ENCODE results near the gene IGFBP5.

IGFBP5 gene

GRCh38 chr2:216717491-216717901, 22.1 kb upstream of the IGFBP5 start:
- H3K27me3 ChIP-seq (ENCODE audit: low read length): no peaks in the 10 kb centered on the region

GRCh38 chr2:216716109-216716508, 20.8 kb upstream of the IGFBP5 start:
- Histone ChIP-seq H4K20me1 (ENCODE audit: low read depth, low read length) (no peaks in the 10 kb centered on the region), H3K4me3 (ENCODE audit: insufficient read depth, low read length, poor library complexity, severe bottlenecking) (no peak overlapping the region), H3K27me3 (ENCODE audit: low read length) (no peaks in the 10 kb centered on the region), H3K9ac (ENCODE audit: low read length) (no peak overlapping the region), H3K9me3 (ENCODE audit: insufficient read depth, low read length) (no peaks in the 10 kb centered on the region), H3K27ac (ENCODE audit: low read depth, low read length) (no peak overlapping the region), H3F3A (ENCODE audit: insufficient read depth) (no peaks in the 10 kb centered on the region), H3K79me2 (ENCODE audit: insufficient read depth, low read length) (no peaks in the 10 kb centered on the region), H3K36me3 (ENCODE audit: low read length) (no peaks in the 10 kb centered on the region), H2AFZ (ENCODE audit: low read depth, low read length, severe bottlenecking) (no peak overlapping the region), H3K4me2 (ENCODE audit: low read depth, low read length, poor library complexity, severe bottlenecking) (no peak overlapping the region), H3K9me2 (replicated peaks; ENCODE audit: insufficient read depth, low read length) (no peaks in the 10 kb centered on the region)
- TF ChIP-seq CTCF (IDR thresholded peaks at IDR 0.05; ENCODE audit: insufficient read depth, low read length, poor library complexity, severe bottlenecking): no peak
- TF ChIP-seq EZH2phosphoT487 (conservative IDR thresholded peaks at IDR 0.05; ENCODE audit: low read length): no peak

More at GRCh38 chr2:216717491-216717901, 22.1 kb upstream of the IGFBP5 start:
- H2AFZ ChIP-seq (ENCODE audit: low read depth, low read length, severe bottlenecking): no peak overlapping the region
- no peaks in the 10 kb centered on the region for H3K79me2 ChIP-seq (ENCODE audit: insufficient read depth, low read length)
- no peak overlapping the region for H3K9ac ChIP-seq (ENCODE audit: low read length)
- no peaks in the 10 kb centered on the region for H3K9me2 ChIP-seq (replicated peaks; ENCODE audit: insufficient read depth, low read length)
- no peaks in the 10 kb centered on the region for H3F3A ChIP-seq (ENCODE audit: insufficient read depth)
- no peaks in the 10 kb centered on the region for H3K36me3 ChIP-seq (ENCODE audit: low read length)
- H4K20me1 ChIP-seq (ENCODE audit: low read depth, low read length): no peaks in the 10 kb centered on the region
- H3K27ac ChIP-seq (ENCODE audit: low read depth, low read length): no peak overlapping the region
- TF ChIP-seq EZH2phosphoT487 (conservative IDR thresholded peaks at IDR 0.05; ENCODE audit: low read length) (no peak), CTCF (IDR thresholded peaks at IDR 0.05; ENCODE audit: insufficient read depth, low read length, poor library complexity, severe bottlenecking) (no peak)
- no peak overlapping the region for H3K4me3 ChIP-seq (ENCODE audit: insufficient read depth, low read length, poor library complexity, severe bottlenecking)
- H3K9me3 ChIP-seq (ENCODE audit: insufficient read depth, low read length): no peaks in the 10 kb centered on the region
- no peak overlapping the region for H3K4me2 ChIP-seq (ENCODE audit: low read depth, low read length, poor library complexity, severe bottlenecking)

- no peaks in the 10 kb centered on the region for H3K9me2 ChIP-seq (replicated peaks; ENCODE audit: insufficient read depth, low read length)
- no peaks in the 10 kb centered on the region for H3K79me2 ChIP-seq (ENCODE audit: insufficient read depth, low read length)
- no peak for TF ChIP-seq EZH2phosphoT487 (conservative IDR thresholded peaks at IDR 0.05; ENCODE audit: low read length)
- no peak for TF ChIP-seq CTCF (IDR thresholded peaks at IDR 0.05; ENCODE audit: insufficient read depth, low read length, poor library complexity, severe bottlenecking)
- H3K27ac ChIP-seq (ENCODE audit: low read depth, low read length): no peak overlapping the region
- H4K20me1 ChIP-seq (ENCODE audit: low read depth, low read length): no peaks in the 10 kb centered on the region
- H3K4me2 ChIP-seq (ENCODE audit: low read depth, low read length, poor library complexity, severe bottlenecking): no peak overlapping the region
- no peak overlapping the region for H3K9ac ChIP-seq (ENCODE audit: low read length)
- no peak overlapping the region for H2AFZ ChIP-seq (ENCODE audit: low read depth, low read length, severe bottlenecking)
- H3K27me3 ChIP-seq (ENCODE audit: low read length): no peaks in the 10 kb centered on the region
- H3K9me3 ChIP-seq (ENCODE audit: insufficient read depth, low read length): no peaks in the 10 kb centered on the region
- H3F3A ChIP-seq (ENCODE audit: insufficient read depth): no peaks in the 10 kb centered on the region
- no peaks in the 10 kb centered on the region for H3K36me3 ChIP-seq (ENCODE audit: low read length)
- no peak overlapping the region for H3K4me3 ChIP-seq (ENCODE audit: insufficient read depth, low read length, poor library complexity, severe bottlenecking)
Measured at GRCh38 chr2:216715402-216715974, 20.1 kb upstream of the IGFBP5 start.
